DMS79 treated with DMSO at 0.1 percent for 48 hours (cell line): ENCODE measurements around the gene CHPF.
A peak's percentile ranks its signal among the peaks of the same experiment; 100 is the strongest.

ENCODE experiments used
- DNase-seq: peaks from one replicate; lab custom pipeline; 2025; lab: John Stamatoyannopoulos, UW

CHPF gene

DNA sequence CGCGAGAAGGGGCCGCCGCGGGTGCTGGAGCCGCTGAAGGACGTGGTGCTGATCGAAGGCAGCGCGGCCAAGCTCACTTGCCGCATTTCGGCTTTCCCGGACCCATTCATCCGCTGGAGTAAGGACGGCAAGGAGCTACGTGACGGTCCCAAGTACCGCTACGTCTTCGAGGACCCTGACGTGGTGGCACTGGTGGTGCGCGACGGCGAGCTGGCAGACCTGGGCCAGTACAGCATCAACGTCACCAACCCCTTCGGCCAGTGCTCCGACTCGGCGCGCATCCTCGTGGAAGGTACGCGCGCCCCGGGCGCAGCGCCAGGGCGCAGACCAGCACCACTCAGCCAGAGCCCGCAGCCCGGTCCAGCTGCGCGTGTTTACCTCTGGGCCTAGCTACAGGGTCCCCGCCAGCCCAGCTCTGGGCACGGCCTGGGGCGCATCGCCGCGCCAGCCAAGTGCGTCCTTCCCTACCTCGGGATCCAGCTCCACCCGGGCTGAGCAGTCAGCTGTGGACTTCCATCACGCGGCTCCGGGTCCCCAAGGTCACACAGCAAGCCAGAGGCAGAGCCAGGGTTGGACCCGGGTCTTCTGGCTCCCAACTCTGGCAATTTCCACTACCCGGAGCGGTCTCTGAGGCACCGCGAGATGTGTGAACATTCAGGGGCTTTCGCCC is 46.6 kb downstream of the CHPF start:
- DNase-seq: peak; percentile 38

DNA sequence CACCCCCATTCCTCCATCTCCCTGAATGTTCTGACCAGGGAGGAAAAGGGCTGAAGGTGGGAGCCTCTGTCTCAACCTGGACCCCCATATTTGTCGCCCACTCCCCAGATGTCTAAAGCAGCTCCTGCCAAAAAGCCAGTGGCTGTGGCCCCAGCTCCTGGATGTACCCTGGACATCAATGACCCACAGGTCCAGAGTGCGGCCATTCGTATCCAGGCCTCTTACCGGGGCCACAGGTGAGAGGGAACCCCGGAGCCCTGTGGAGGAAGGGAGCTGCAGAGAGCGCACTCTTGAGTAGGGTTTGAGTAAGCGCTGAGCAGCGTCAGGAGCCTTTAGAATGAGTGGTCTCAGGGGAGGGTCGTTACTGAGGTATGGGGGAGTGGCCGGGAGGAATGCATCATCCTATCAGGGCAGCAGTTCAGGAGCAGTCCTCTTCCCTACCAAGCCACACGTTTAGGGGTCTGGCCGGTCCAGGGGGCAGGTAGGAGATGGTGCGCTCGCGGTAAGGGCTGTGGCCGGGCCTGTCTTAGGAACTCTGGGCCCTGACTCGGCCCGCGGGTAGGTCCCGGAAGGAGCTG is 47.3 kb downstream of the CHPF start:
- peak; percentile 38 for DNase-seq

DNA sequence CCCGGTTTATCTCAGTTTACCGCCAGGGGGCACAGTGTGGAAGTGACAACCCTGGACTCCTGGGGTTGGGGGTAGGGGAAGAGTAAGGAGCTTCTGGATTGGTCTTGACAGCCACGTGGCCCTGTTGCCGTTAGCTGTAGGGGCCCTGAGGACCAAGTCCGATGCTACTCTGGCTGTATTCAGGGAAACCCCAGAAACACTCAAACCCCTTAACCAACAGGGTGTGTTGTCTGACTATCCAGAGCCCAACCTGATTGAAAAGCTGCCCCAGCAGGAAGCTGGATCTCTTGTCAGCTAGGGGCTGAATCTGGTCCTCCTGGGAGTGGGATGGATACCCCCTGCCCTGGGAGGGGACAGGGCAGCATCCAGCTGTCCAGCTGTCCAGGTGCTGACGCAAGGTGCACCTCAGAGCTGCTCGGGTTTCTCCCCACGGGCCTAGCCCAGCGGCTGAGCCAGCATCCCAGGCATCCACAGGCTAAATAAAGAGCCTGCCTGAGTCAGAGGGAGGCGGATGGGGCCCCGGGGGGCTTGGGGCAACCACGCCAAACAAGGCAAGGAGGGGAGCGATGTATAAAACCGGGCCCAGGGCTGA is 48.0 kb downstream of the CHPF start:
- DNase-seq: peak; percentile 9

DNA sequence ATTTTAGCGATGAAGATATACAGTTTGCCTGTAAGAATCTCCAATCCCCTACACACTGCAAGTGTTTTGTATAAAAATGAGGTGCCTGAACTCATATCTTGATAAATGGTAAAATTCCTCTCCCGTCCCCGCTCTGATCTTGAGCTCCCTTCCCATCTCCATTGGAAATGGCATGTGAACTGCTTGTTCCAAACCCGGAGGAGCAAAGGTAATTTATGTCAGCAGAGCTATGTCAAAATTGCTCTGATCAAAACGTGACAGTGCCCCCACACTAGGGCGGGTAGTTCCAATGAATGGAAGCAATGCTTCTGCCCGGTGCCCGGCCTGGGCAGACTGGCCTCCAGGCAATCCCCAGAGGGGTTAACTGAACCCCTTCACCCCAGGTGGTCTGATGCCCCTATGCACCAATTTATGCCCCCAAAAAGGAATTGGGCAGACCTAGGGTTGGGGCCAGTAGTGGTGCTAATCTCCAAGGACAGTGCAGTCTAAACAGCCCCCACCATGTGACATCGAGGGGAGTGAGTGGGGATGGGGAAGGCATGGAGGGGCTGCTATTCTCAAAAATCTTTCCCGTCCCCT is 48.6 kb downstream of the CHPF start:
- no peak for DNase-seq

DNA sequence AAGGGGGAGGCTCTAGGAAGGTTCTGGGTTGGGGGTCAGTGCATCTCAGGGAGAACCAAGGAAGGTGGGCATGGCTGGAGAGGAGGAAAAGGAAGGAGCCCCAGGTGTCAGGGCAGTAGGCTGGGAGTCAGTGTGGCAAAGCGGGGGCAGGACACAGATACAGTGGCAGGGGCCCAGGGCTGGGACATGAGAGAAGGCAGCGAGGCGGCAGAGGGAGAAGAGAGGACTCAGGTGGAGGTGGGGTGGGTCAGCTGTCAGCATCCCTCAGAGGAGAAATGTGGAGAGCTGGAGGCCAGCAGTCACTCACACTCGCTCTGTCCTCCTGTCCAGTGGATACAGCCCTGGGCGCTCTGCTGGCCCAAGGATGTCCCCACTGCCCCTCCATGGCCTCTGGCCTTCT is 50.5 kb downstream of the CHPF start:
- DNase-seq: no peak

DNA sequence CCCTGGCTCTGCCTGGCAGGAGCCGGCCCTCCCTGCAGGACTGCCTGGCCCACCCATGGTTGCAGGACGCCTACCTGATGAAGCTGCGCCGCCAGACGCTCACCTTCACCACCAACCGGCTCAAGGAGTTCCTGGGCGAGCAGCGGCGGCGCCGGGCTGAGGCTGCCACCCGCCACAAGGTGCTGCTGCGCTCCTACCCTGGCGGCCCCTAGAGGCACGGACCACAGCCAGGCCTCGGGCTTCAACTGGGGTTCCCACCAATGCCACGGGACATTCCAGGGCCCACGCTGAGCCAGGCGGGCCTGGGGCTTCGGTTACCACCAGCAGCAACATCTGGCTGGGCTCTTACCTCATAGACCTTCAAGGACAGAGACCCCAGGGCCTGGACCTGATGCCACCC is 51.0 kb downstream of the CHPF start:
- DNase-seq: no peak

DNA sequence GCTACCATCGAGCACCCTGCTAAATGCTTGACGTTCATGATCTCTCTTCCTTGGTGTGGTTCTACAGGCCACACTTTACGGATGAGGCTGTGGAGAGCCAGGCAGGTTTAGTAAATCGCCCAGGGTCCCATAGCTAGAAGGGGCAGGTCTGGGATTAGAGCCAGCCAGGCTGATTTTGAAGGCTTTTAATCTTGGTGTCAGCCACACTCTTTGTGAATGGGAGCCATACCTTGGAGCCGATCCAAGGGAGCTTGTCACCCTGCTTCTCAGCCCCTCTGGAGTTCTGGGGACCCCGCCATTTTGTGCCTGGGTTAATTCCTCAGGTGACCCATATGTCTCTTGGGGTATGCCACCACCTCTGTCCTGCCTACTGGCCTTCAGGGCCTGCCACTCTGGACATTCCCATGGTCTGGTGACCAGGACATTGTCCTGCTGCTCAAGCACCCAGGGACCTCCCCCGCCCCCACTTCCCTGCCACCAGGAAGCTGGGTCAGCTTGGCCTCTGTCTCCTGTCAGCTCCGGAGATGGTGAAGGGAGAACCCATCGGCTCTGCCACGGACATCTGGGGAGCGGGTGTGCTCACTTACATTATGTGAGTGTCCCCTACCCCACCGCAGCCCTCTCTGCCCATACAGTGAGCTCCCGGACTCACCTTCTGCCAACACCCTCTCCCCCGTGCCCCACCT is 52.2 kb downstream of the CHPF start:
- DNase-seq: no peak

DNA sequence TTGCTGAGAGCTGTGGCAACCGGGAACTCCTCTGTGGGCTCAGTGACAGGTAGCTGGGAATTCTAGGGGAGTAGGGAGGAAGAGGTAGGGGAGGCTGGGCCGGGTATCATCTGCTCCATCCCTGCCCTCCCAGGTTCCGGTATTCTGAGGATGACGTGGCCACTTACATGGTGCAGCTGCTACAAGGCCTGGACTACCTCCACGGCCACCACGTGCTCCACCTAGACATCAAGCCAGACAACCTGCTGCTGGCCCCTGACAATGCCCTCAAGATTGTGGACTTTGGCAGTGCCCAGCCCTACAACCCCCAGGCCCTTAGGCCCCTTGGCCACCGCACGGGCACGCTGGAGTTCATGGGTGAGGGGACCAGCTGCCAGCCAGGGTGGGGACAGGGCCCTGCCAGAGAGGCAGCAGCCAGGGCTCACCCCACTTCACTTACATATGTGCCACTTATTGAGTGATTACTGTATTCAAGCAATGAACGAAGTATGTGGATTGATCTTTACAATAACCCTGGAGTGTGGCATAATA is 52.9 kb downstream of the CHPF start:
- no peak for DNase-seq

DNA sequence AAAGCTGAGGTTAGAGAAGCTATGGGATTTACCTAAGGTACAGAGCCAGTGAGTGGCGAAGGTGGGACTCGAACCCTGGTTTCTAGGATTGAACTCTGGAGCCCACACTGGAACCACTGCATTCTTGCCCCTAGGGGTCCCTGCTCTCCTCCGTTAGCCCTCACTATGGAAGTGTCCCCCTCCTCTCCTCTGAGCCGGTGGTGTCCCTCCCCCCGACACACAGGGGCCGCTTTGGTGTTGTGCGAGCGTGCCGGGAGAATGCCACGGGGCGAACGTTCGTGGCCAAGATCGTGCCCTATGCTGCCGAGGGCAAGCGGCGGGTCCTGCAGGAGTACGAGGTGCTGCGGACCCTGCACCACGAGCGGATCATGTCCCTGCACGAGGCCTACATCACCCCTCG is 53.4 kb downstream of the CHPF start:
- DNase-seq: no peak

DNA sequence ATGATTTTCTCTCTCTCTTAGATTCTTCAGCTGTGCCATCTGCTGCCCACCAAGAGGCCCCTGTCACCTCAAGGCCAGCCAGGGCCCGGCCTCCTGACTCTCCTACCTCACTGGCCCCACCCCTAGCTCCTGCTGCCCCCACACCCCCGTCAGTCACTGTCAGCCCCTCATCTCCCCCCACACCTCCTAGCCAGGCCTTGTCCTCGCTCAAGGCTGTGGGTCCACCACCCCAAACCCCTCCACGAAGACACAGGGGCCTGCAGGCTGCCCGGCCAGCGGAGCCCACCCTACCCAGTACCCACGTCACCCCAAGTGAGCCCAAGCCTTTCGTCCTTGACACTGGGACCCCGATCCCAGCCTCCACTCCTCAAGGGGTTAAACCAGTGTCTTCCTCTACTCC is 54.3 kb downstream of the CHPF start:
- DNase-seq: no peak
